DND-41 (cell line): ENCODE results near the gene SND1.

Experiments
- ATAC-seq: fragments of 200-7000 bp; cut with Tn5 transposase; 3 replicates; pipeline ENCODE4 v1.9.1; 2021; ENCODE audit warnings: low read depth; ENCODE audit not compliant: insufficient read depth
- DNase-seq: peaks from one replicate; pipeline ENCODE4 v3.0.0-alpha.2; 2020
- H2AFZ ChIP-seq: 2 replicates; pipeline ENCODE4 v1.6.0; 2012; ENCODE audit warnings: low read depth, low read length
- H3K27ac ChIP-seq: 2 replicates; pipeline ENCODE4 v1.5.1; 2012; ENCODE audit warnings: low read length, inconsistent platforms
- H3K27me3 ChIP-seq: fragments of 200-600 bp; sonication (generic); 2 replicates; pipeline ENCODE4 v1.6.0; 2012; ENCODE audit warnings: low read length, mild to moderate bottlenecking, inconsistent platforms; ENCODE audit not compliant: insufficient read depth, poor library complexity
- H3K36me3 ChIP-seq: 2 replicates; pipeline ENCODE4 v1.5.1; 2012; ENCODE audit warnings: low read length, inconsistent platforms; ENCODE audit not compliant: insufficient read depth
- H3K4me1 ChIP-seq: 2 replicates; pipeline ENCODE4 v1.5.1; 2012; ENCODE audit warnings: mild to moderate bottlenecking, low read length; ENCODE audit not compliant: insufficient read depth
- H3K4me2 ChIP-seq: 2 replicates; pipeline ENCODE4 v1.6.0; 2012; ENCODE audit warnings: mild to moderate bottlenecking, moderate library complexity, low read length, inconsistent platforms; ENCODE audit not compliant: insufficient read depth
- H3K4me3 ChIP-seq, 2 experiments: fragments of 200-600 bp in 1 of 2; shearing (Covaris generic) in 1 of 2; 2 replicates each; pipeline ENCODE4 v1.5.1; 2012 to 2016; ENCODE audit warnings: inconsistent platforms in 2 of 2, low read length in 2 of 2, mild to moderate bottlenecking in 2 of 2, low read depth in 1 of 2, moderate library complexity in 1 of 2
- H3K79me2 ChIP-seq: 2 replicates; pipeline ENCODE4 v1.6.0; 2012; ENCODE audit warnings: low read length, inconsistent platforms; ENCODE audit not compliant: insufficient read depth
- H3K9ac ChIP-seq: 2 replicates; pipeline ENCODE4 v1.6.0; 2012; ENCODE audit warnings: low read depth, mild to moderate bottlenecking, inconsistent platforms, low read length, moderate library complexity
- H3K9me3 ChIP-seq: 2 replicates; pipeline ENCODE4 v1.5.1; 2012; ENCODE audit warnings: low read length, moderate library complexity, mild to moderate bottlenecking, inconsistent platforms; ENCODE audit not compliant: insufficient read depth, severe bottlenecking
- H4K20me1 ChIP-seq: 2 replicates; pipeline ENCODE4 v1.6.0; 2012; ENCODE audit warnings: low read length; ENCODE audit not compliant: insufficient read depth
- CTCF ChIP-seq: IDR thresholded peaks from 2 replicates; pipeline ENCODE4 v1.5.1; 2012; ENCODE audit warnings: borderline replicate concordance, low read length, moderate library complexity, mild to moderate bottlenecking; ENCODE audit not compliant: poor library complexity, severe bottlenecking; ENCODE audit errors: extremely low read depth
- EZH2 ChIP-seq: IDR thresholded peaks from 3 replicates; pipeline ENCODE4 v1.6.1; 2012; ENCODE audit warnings: borderline replicate concordance, low read depth, mild to moderate bottlenecking, moderate library complexity, low read length, inconsistent platforms; ENCODE audit not compliant: severe bottlenecking

SND1 gene

GRCh38 chr7:127933146-127933545 is 281.2 kb downstream of the SND1 start:
- H3K4me1 ChIP-seq: no peaks in the 10 kb centered on the region
- H2AFZ ChIP-seq: no peak overlapping the region
- H3K9ac ChIP-seq: no peak overlapping the region
- TF ChIP-seq EZH2 (no peak), CTCF (no peak)
- no peaks in the 10 kb centered on the region for H3K27me3 ChIP-seq
- H3K4me2 ChIP-seq: no peak overlapping the region
- DNase-seq (no peak), ATAC-seq (no peak)
- no peaks in the 10 kb centered on the region for H3K9me3 ChIP-seq
- H4K20me1 ChIP-seq: peaks cover 6% of the 10 kb centered on the region
- H3K79me2 ChIP-seq: no peaks in the 10 kb centered on the region
- no peak overlapping the region for H3K27ac ChIP-seq
- H3K4me3 ChIP-seq: no peak overlapping the region
- peaks cover 42% of the 10 kb centered on the region for H3K36me3 ChIP-seq

- Histone ChIP-seq H2AFZ (no peak overlapping the region), H4K20me1 (peaks cover 6% of the 10 kb centered on the region), H3K36me3 (peaks cover 46% of the 10 kb centered on the region), H3K27ac (no peak overlapping the region), H3K9me3 (no peaks in the 10 kb centered on the region), H3K4me3 (no peak overlapping the region), H3K4me2 (no peak overlapping the region), H3K27me3 (no peaks in the 10 kb centered on the region), H3K79me2 (no peaks in the 10 kb centered on the region), H3K4me1 (no peaks in the 10 kb centered on the region), H3K9ac (no peak overlapping the region)
- TF ChIP-seq CTCF (no peak), EZH2 (no peak)
- no peak for DNase-seq
- ATAC-seq: no peak
Observed at GRCh38 chr7:127934711-127935110, 282.7 kb downstream of the SND1 start.

GRCh38 chr7:127935847-127936376 is 283.9 kb downstream of the SND1 start:
- Histone ChIP-seq H3K4me1 (no peaks in the 10 kb centered on the region), H3K4me2 (no peak overlapping the region), H3K79me2 (no peaks in the 10 kb centered on the region)

More at GRCh38 chr7:127935847-127936376, 283.9 kb downstream of the SND1 start:
- ATAC-seq (no peak), DNase-seq (no peak)
- H3K27me3 ChIP-seq: no peaks in the 10 kb centered on the region
- no peak overlapping the region for H3K27ac ChIP-seq
- no peaks in the 10 kb centered on the region for H3K9me3 ChIP-seq
- no peak overlapping the region for H2AFZ ChIP-seq
- H4K20me1 ChIP-seq: peaks cover 6% of the 10 kb centered on the region
- H3K9ac ChIP-seq: no peak overlapping the region
- H3K4me3 ChIP-seq: no peak overlapping the region
- TF ChIP-seq EZH2 (no peak), CTCF (no peak)
- H3K36me3 ChIP-seq: peaks cover 34% of the 10 kb centered on the region
